Measurements from ENCODE around the gene FOSL2.
"Not testable (repeated sequence)": the region's sequence is repeated elsewhere in the genome, so short reads cannot be mapped to it uniquely, and the experiment has no call there.

FOSL2 gene

GRCh38 chr2:28357055-28357454, 35.6 kb upstream of the FOSL2 start:
- DNase-seq (ENCODE audit: low read depth in 2 of 2), result no peak

GRCh38 chr2:28357948-28358667, 34.5 kb upstream of the FOSL2 start:
- no peak for DNase-seq (ENCODE audit: low read depth in 2 of 2)

- DNase-seq (ENCODE audit: low read depth in 2 of 2), result no peak
These were observed 33.9 kb upstream of the FOSL2 start for GRCh38 chr2:28358668-28359201.

GRCh38 chr2:28359222-28360057, 33.2 kb upstream of the FOSL2 start:
- peak; percentile 64 to 72 for DNase-seq (ENCODE audit: low read depth in 2 of 2)

GRCh38 chr2:28360058-28360717, 32.5 kb upstream of the FOSL2 start:
- no peak for DNase-seq (ENCODE audit: low read depth in 2 of 2)

GRCh38 chr2:28360718-28361293, 31.9 kb upstream of the FOSL2 start:
- no peak for DNase-seq (ENCODE audit: low read depth in 2 of 2)

GRCh38 chr2:28361991-28362710, 30.5 kb upstream of the FOSL2 start:
- no peak for DNase-seq (ENCODE audit: low read depth in 2 of 2)

GRCh38 chr2:28362991-28363521, 29.6 kb upstream of the FOSL2 start:
- no peak for DNase-seq (ENCODE audit: low read depth in 2 of 2)

GRCh38 chr2:28363686-28364280, 28.9 kb upstream of the FOSL2 start:
- DNase-seq (ENCODE audit: low read depth in 2 of 2), result no peak

- no peak for DNase-seq (ENCODE audit: low read depth in 2 of 2)
These were observed 28.0 kb upstream of the FOSL2 start for GRCh38 chr2:28364610-28365009.

GRCh38 chr2:28365158-28365557, 27.5 kb upstream of the FOSL2 start:
- DNase-seq (ENCODE audit: low read depth in 2 of 2), result no peak

GRCh38 chr2:28366149-28366495, 26.5 kb upstream of the FOSL2 start:
- no peak for DNase-seq (ENCODE audit: low read depth in 2 of 2)

GRCh38 chr2:28366496-28367282, 26.0 kb upstream of the FOSL2 start:
- peak in 1 of 2 donors; percentile 39 for DNase-seq (ENCODE audit: low read depth in 2 of 2)

- DNase-seq (ENCODE audit: low read depth in 2 of 2), result no peak
These were observed 24.8 kb upstream of the FOSL2 start for GRCh38 chr2:28367667-28368356.

- DNase-seq (ENCODE audit: low read depth in 2 of 2), result no peak
These were observed 24.3 kb upstream of the FOSL2 start for GRCh38 chr2:28368357-28368798.

GRCh38 chr2:28369358-28369757, 23.3 kb upstream of the FOSL2 start:
- DNase-seq (ENCODE audit: low read depth in 2 of 2), result no peak

- DNase-seq (ENCODE audit: low read depth in 2 of 2), result no peak
These were observed 22.3 kb upstream of the FOSL2 start for GRCh38 chr2:28370354-28370753.

- not testable (repeated sequence) for DNase-seq (ENCODE audit: low read depth in 2 of 2)
These were observed 20.9 kb upstream of the FOSL2 start for GRCh38 chr2:28371728-28372127.

- DNase-seq (ENCODE audit: low read depth in 2 of 2), result no peak
These were observed 18.8 kb upstream of the FOSL2 start for GRCh38 chr2:28373854-28374253.
